ENCODE measurements around the gene REX1BD.
A peak's percentile ranks its signal among the peaks of the same experiment; 100 is the strongest.

DNA sequence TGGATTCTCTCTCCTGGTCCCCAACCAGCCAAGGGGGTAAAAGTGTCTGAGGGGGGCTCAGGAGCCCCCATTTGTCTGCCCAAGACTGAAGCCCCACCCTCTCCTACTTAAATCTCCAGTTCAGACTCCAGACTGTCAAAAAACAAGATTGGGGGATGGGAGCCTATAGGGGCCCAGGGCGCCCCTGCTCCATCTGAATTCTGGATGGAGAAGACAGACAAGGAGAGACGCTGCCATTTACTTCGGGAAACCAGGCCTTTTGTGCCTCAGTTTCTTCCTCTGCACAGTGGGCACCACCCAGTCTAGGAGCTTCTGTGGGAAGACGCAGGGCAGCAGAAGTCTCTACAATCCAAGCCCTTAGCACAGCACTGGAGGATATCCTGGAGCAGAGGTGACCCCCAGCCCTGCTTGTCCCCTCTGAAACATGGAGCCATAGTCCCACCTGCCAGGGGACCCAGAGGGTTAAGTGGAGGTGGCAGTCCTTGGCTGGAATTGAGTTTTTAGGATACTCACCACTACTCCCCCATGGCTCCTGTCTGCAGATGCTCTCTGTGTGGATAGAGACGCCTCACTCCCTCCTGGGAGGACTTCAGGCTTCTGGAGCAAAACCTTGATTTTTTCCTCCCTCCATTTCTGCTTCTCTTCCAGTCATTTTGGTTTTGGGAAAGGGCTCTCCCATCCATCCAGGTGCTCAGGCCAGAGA is 19.7 kb downstream of the REX1BD start:
- TF ChIP-seq POLR2AphosphoS5 (IDR thresholded peaks at IDR 0.05; ENCODE audit: insufficient read depth, low read depth, low read length) = no peak
- TF ChIP-seq, protein P1, sequence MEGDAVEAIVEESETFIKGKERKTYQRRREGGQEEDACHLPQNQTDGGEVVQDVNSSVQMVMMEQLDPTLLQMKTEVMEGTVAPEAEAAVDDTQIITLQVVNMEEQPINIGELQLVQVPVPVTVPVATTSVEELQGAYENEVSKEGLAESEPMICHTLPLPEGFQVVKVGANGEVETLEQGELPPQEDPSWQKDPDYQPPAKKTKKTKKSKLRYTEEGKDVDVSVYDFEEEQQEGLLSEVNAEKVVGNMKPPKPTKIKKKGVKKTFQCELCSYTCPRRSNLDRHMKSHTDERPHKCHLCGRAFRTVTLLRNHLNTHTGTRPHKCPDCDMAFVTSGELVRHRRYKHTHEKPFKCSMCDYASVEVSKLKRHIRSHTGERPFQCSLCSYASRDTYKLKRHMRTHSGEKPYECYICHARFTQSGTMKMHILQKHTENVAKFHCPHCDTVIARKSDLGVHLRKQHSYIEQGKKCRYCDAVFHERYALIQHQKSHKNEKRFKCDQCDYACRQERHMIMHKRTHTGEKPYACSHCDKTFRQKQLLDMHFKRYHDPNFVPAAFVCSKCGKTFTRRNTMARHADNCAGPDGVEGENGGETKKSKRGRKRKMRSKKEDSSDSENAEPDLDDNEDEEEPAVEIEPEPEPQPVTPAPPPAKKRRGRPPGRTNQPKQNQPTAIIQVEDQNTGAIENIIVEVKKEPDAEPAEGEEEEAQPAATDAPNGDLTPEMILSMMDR (IDR thresholded peaks at IDR 0.05; ENCODE audit: extremely low read depth in 1 of 2, insufficient read depth in 1 of 2, low read depth in 1 of 2, low read length in 2 of 2) = no peak
- TF ChIP-seq, protein P2, sequence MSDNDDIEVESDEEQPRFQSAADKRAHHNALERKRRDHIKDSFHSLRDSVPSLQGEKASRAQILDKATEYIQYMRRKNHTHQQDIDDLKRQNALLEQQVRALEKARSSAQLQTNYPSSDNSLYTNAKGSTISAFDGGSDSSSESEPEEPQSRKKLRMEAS (IDR thresholded peaks at IDR 0.05; ENCODE audit: insufficient read depth, insufficient read length) = no peak
- TF ChIP-seq POLR2A (IDR thresholded peaks at IDR 0.05; ENCODE audit: low read depth, low read length) = no peak
- peak; percentile 65 for TF ChIP-seq EZH2 (IDR thresholded peaks at IDR 0.05; ENCODE audit: borderline replicate concordance, low read depth, low read length, severe bottlenecking)
- TF ChIP-seq MYC (IDR thresholded peaks at IDR 0.05; ENCODE audit: low read depth, low read length) = no peak
- no peak for TF ChIP-seq GATA2 (IDR thresholded peaks at IDR 0.05; ENCODE audit: insufficient read depth, insufficient read length, low read depth, low read length)
- no peak for TF ChIP-seq JUN (IDR thresholded peaks at IDR 0.05; ENCODE audit: borderline replicate concordance, insufficient read depth, insufficient read length, low read depth)
- TF ChIP-seq FOS (IDR thresholded peaks at IDR 0.05; ENCODE audit: borderline replicate concordance, insufficient read depth, low read length) = no peak
